ENCODE data around the gene LRRC17.

DNA sequence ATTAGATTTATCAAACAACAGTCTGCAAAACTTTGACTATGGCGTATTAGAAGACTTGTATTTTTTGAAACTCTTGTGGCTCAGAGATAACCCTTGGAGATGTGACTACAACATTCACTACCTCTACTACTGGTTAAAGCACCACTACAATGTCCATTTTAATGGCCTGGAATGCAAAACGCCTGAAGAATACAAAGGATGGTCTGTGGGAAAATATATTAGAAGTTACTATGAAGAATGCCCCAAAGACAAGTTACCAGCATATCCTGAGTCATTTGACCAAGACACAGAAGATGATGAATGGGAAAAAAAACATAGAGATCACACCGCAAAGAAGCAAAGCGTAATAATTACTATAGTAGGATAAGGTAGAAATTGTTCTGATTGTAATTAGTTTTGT lies 31.4 kb downstream of the LRRC17 start:
- TF ChIP-seq POLR2A (IDR thresholded peaks at IDR 0.05; ENCODE audit: low read depth, low read length) (no peak), POLR2AphosphoS5 (IDR thresholded peaks at IDR 0.05; ENCODE audit: low read depth, low read length) (no peak)
